DOHH2 (cell line): ENCODE measurements around the gene SATB1.

Experiments
- H3F3A ChIP-seq: fragments of 200-600 bp; sonication (generic), shearing (Covaris generic); 2 replicates; pipeline ENCODE4 v1.6.0; 2016; ENCODE audit warnings: antibody characterized with exemption, mild to moderate bottlenecking; ENCODE audit not compliant: control insufficient read depth, insufficient read depth
- H3K27ac ChIP-seq: fragments of 200-600 bp; sonication (generic); 2 replicates; pipeline ENCODE4 v1.5.1; 2014; ENCODE audit warnings: low read depth, mild to moderate bottlenecking, low read length, moderate library complexity
- H3K27me3 ChIP-seq: fragments of 200-600 bp; sonication (generic); 2 replicates; pipeline ENCODE4 v1.6.1; 2014; ENCODE audit warnings: mild to moderate bottlenecking, low read length, mixed read lengths; ENCODE audit not compliant: control insufficient read depth
- H3K36me3 ChIP-seq: fragments of 200-600 bp; sonication (generic); 2 replicates; pipeline ENCODE4 v1.6.1; 2014; ENCODE audit warnings: mild to moderate bottlenecking, low read length, moderate library complexity, mixed read lengths; ENCODE audit not compliant: control insufficient read depth
- H3K4me1 ChIP-seq: fragments of 200-600 bp; sonication (generic); 2 replicates; pipeline ENCODE4 v1.6.1; 2014; ENCODE audit warnings: mild to moderate bottlenecking, low read length, mixed read lengths; ENCODE audit not compliant: control insufficient read depth
- H3K4me2 ChIP-seq: fragments of 200-600 bp; sonication (generic); 2 replicates; pipeline ENCODE4 v1.6.0; 2014; ENCODE audit warnings: mild to moderate bottlenecking, low read length, moderate library complexity
- H3K4me3 ChIP-seq: fragments of 200-600 bp; sonication (generic); 2 replicates; pipeline ENCODE4 v1.5.1; 2014; ENCODE audit warnings: mild to moderate bottlenecking, low read length, mixed read lengths
- H3K79me2 ChIP-seq: fragments of 200-600 bp; sonication (generic); 2 replicates; pipeline ENCODE4 v1.6.1; 2014; ENCODE audit warnings: mild to moderate bottlenecking, low read length, mixed read lengths; ENCODE audit not compliant: control insufficient read depth
- H3K9me2 ChIP-seq: fragments of 200-600 bp; sonication (generic); replicated peaks from 2 replicates; pipeline ENCODE4 v1.6.1; 2014; ENCODE audit warnings: mild to moderate bottlenecking, low read length, mixed read lengths; ENCODE audit not compliant: control insufficient read depth
- H3K9me3 ChIP-seq: fragments of 200-600 bp; sonication (generic); 2 replicates; pipeline ENCODE4 v1.6.1; 2014; ENCODE audit warnings: antibody characterized with exemption, low read length, mixed read lengths; ENCODE audit not compliant: control insufficient read depth, insufficient read depth
- H4K20me1 ChIP-seq: fragments of 200-600 bp; sonication (generic); 2 replicates; pipeline ENCODE4 v1.6.0; 2014; ENCODE audit warnings: low read depth, mild to moderate bottlenecking, antibody characterized with exemption, low read length, moderate library complexity; ENCODE audit not compliant: control insufficient read depth, insufficient read depth
- CTCF ChIP-seq: fragments of 200-600 bp; sonication (generic); IDR thresholded peaks from one replicate; pipeline ENCODE4 v1.5.1; 2014; ENCODE audit warnings: antibody characterized with exemption, mild to moderate bottlenecking, low read depth, low read length; ENCODE audit not compliant: poor library complexity, severe bottlenecking
- EZH2phosphoT487 ChIP-seq: fragments of 200-600 bp; sonication (generic); IDR thresholded peaks from 2 replicates; pipeline ENCODE4 v1.6.1; 2017; ENCODE audit warnings: borderline replicate concordance, mild to moderate bottlenecking, antibody characterized with exemption, low read length, moderate library complexity, mixed read lengths

The SATB1 gene

GRCh38 chr3:18403061-18403460 lies 22.1 kb downstream of the SATB1 start:
- no peaks in the 10 kb centered on the region for H3K36me3 ChIP-seq
- H3K4me1 ChIP-seq = no peaks in the 10 kb centered on the region
- no peak for TF ChIP-seq CTCF
- TF ChIP-seq EZH2phosphoT487 = no peak
- no peaks in the 10 kb centered on the region for H3K27me3 ChIP-seq
- H3K9me2 ChIP-seq = no peaks in the 10 kb centered on the region
- no peaks in the 10 kb centered on the region for H3K9me3 ChIP-seq
- H3K79me2 ChIP-seq = no peaks in the 10 kb centered on the region
- no peaks in the 10 kb centered on the region for H4K20me1 ChIP-seq
- H3K27ac ChIP-seq = no peak overlapping the region
- H3F3A ChIP-seq = no peaks in the 10 kb centered on the region
- no peak overlapping the region for H3K4me2 ChIP-seq
- no peak overlapping the region for H3K4me3 ChIP-seq

GRCh38 chr3:18402239-18402799 lies 22.8 kb downstream of the SATB1 start:
- Histone ChIP-seq H3K79me2 (no peaks in the 10 kb centered on the region), H3K9me2 (no peaks in the 10 kb centered on the region), H3F3A (no peaks in the 10 kb centered on the region), H3K4me1 (no peaks in the 10 kb centered on the region), H4K20me1 (no peaks in the 10 kb centered on the region), H3K4me2 (no peak overlapping the region), H3K9me3 (no peaks in the 10 kb centered on the region), H3K4me3 (no peak overlapping the region), H3K27ac (no peak overlapping the region), H3K27me3 (no peaks in the 10 kb centered on the region), H3K36me3 (no peaks in the 10 kb centered on the region)
- TF ChIP-seq EZH2phosphoT487 (no peak), CTCF (no peak)

- TF ChIP-seq CTCF (no peak), EZH2phosphoT487 (no peak)
- no peak overlapping the region for H3K4me2 ChIP-seq
- H3K36me3 ChIP-seq = no peaks in the 10 kb centered on the region
- H3F3A ChIP-seq = no peaks in the 10 kb centered on the region
- no peaks in the 10 kb centered on the region for H3K9me2 ChIP-seq
- no peaks in the 10 kb centered on the region for H3K4me1 ChIP-seq
- no peak overlapping the region for H3K27ac ChIP-seq
- H3K79me2 ChIP-seq = no peaks in the 10 kb centered on the region
- H3K27me3 ChIP-seq = no peaks in the 10 kb centered on the region
- no peak overlapping the region for H3K4me3 ChIP-seq
- no peaks in the 10 kb centered on the region for H3K9me3 ChIP-seq
- H4K20me1 ChIP-seq = no peaks in the 10 kb centered on the region
Observed at GRCh38 chr3:18401300-18401961, 23.7 kb downstream of the SATB1 start.
